T-helper 1 cell treated with Interleukin-12 subunit alpha and Interleukin-12 subunit beta and Interleukin-4 antibody, amounts not matched to agents 30 μg/mL and 1 μg/mL, for 36 hours (primary cell): ENCODE data around the gene UNC50.
"Not testable (repeated sequence)": the region's sequence is repeated elsewhere in the genome, so short reads cannot be mapped to it uniquely, and the experiment has no call there.

Experiments
- H3K27ac Mint-ChIP-seq: one replicate; pipeline ENCODE4 v1.8.0; 2021; ENCODE audit warnings: mild to moderate bottlenecking, mixed read lengths
- H3K27me3 Mint-ChIP-seq: one replicate; pipeline ENCODE4 v1.8.0; 2021; ENCODE audit warnings: low read depth, mixed read lengths
- H3K36me3 Mint-ChIP-seq: one replicate; pipeline ENCODE4 v1.8.0; 2021; ENCODE audit warnings: low read depth, mixed read lengths
- H3K4me1 Mint-ChIP-seq: one replicate; pipeline ENCODE4 v1.8.0; 2021; ENCODE audit warnings: low read depth, mixed read lengths
- H3K4me3 Mint-ChIP-seq: one replicate; pipeline ENCODE4 v1.8.0; 2021; ENCODE audit warnings: mild to moderate bottlenecking, moderate library complexity, mixed read lengths
- H3K9me3 Mint-ChIP-seq: one replicate; pipeline ENCODE4 v1.8.0; 2021; ENCODE audit warnings: mixed read lengths

UNC50 gene

DNA sequence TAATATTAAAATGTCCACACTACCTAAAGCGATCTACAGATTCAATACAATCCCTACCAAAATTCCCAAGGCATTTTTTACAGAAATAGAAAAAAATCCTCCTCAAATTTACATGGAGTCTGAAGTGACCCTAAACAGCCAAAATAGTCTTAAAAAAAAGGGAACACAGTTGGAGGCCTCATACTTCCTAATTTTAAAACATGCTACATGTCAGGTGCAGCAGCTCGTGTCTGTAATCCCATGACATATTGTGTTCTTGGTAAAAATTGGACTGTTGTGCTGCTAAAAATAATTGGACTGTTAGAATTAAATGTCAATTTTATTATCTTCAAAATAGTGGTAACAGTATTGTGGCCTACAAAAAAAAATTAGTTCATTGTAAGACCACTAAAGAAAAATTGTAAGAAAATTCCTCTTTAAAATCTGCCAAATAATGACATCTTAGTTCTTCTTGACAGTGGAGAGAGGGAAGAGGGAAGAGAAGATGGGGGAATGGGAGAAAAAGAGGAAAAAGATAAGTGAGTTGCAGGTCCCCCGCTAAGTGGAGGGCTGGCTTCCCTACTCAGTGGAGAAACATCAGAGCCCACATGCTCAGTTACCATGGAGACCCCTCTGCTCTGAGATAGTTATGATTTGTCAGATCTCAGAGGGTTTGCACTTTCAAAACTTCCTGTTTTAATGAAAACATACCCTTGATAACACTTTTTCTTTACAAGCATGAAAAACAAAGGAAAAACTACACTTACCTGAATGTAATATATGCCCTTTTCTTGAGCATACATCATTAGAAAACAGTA is 46.5 kb downstream of the UNC50 start:
- Mint-ChIP-seq H3K27ac (peak overlapping the region; percentile 37), H3K27me3 (no peaks in the 10 kb centered on the region), H3K36me3 (peaks cover 61% of the 10 kb centered on the region), H3K9me3 (peaks cover 14% of the 10 kb centered on the region), H3K4me1 (peaks cover 70% of the 10 kb centered on the region), H3K4me3 (peak overlapping the region; percentile 22)

DNA sequence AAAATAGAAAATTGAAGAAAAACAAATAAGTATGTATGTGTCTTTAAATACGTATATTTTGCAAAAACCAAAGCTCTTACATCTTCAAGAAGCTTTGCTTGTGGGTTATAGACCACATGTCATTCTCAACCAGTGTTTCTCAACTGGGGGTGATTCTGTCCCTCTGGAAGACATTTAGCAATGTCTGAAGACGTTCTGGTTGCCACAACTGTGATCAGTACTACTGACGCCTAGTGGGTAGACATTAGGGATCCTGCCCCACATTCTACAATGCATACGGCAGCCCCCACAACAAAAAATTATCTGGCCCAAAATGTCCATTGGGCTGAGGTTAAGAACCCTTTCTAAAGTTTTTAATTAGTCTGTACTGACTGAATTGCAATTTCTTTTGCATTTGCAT is 48.4 kb downstream of the UNC50 start:
- peaks cover 72% of the 10 kb centered on the region for H3K4me1 Mint-ChIP-seq
- peaks cover 59% of the 10 kb centered on the region for H3K36me3 Mint-ChIP-seq
- peaks cover 8% of the 10 kb centered on the region for H3K9me3 Mint-ChIP-seq

DNA sequence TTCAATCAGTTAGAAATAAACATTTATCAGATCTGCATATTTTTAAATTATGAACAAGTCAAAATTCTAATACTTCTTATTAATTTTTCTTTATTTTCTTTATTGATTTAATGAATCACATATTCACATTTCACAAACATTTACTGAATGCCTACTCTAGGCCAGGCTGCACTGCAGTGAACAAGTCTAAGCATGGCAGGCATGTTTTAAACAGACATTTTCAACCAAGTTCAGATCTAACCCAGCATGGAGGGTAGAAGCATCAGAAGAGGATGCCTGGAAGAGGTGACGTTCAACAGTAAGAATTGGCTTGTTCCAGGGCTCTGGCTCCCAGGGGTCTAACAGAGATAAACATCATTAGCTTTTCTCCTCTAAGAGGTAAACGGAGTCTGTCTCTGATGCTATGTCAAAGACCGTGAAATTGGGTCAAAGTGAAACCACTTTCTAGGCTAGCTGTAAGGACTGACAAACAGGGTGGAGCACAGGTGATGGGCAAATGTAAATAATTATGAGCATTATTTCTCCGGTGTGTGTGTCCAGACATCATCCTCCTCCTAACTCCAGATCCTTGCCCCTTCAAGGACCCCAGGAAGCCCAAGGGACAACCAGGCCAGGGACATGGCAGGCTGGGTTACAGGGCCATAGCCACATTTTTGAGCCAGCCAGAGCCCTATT is 50.6 kb downstream of the UNC50 start:
- Mint-ChIP-seq H3K4me1 (peaks cover 66% of the 10 kb centered on the region), H3K36me3 (peaks cover 52% of the 10 kb centered on the region), H3K27me3 (no peaks in the 10 kb centered on the region), H3K27ac (peak overlapping the region; percentile 88), H3K9me3 (peaks cover 8% of the 10 kb centered on the region), H3K4me3 (peak overlapping the region; percentile 78)

More for the DNA sequence above, 48.4 kb downstream of the UNC50 start:
- Mint-ChIP-seq H3K4me3 (peak overlapping the region; percentile 54), H3K27me3 (no peaks in the 10 kb centered on the region), H3K27ac (peak overlapping the region; percentile 67)

DNA sequence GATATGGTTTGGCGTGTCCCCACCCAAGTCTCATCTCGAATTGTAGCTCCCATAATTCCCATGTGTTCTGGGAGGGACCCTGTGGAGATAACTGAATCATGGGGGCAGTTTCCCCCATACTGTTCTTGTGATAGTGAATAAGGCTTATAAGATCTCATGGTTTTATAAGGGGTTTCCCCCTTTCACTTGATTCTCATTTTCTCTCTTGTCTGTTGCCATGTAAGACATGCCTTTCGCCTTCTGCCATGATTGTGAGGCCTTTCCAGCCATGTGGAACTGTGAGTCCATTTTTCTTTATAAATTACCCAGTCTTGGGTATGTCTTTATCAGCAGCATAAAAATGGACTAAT is 51.1 kb downstream of the UNC50 start:
- peak overlapping the region; percentile 78 for H3K4me3 Mint-ChIP-seq
- H3K36me3 Mint-ChIP-seq: peaks cover 47% of the 10 kb centered on the region

DNA sequence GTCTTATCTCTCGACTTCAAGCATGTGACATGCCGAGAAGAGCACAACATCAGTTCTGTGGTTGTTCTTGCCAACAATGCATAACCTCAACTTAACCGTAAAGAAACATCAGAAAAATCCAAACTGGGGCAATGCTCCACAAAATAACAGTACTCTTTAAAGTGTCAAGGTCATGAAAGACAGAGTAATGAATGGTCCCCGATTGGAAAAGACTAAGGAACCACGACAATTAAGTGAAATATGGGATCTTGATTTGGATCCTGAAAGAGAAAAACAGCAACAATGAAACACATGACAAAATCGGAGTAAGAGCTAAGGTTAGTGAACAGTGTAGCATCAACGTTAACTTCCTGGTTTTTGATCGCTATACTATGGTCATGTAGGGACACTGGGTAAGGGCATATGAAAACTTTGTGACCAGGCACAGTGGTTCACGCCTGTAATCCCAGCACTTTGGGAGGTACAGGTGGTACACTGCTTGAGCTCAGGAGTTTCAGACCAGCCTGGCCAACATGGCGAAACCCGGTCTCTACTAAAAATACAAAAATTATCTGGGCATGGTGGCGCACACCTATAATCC is 55.2 kb downstream of the UNC50 start:
- H3K4me1 Mint-ChIP-seq: peaks cover 60% of the 10 kb centered on the region
- no peaks in the 10 kb centered on the region for H3K27me3 Mint-ChIP-seq
- peaks cover 62% of the 10 kb centered on the region for H3K36me3 Mint-ChIP-seq
- H3K27ac Mint-ChIP-seq: peak overlapping the region; percentile 94
- peak overlapping the region; percentile 80 for H3K4me3 Mint-ChIP-seq
- peaks cover 28% of the 10 kb centered on the region for H3K9me3 Mint-ChIP-seq

More for the DNA sequence above, 51.1 kb downstream of the UNC50 start:
- H3K27me3 Mint-ChIP-seq, H3K9me3 Mint-ChIP-seq: not testable (repeated sequence)
- peaks cover 64% of the 10 kb centered on the region for H3K4me1 Mint-ChIP-seq
- H3K27ac Mint-ChIP-seq: peak overlapping the region; percentile 88

DNA sequence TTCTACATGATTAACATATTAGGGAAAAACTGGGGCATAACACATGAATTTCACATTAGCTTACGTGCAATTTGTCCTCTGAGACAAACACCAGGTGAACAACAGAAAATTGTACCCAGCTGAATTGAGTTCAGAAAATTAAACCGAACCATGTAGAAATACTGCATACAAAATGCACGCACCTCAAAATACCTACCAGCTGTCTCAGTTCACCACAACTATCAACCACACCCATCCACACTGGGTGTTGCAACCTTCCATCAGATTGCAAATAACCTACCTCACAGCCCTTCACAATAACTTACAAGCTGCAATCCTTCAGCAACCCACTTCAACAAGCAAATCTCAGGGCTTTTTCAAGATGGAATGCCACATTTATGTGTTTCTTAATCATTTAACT is 55.9 kb downstream of the UNC50 start:
- Mint-ChIP-seq H3K36me3 (peaks cover 66% of the 10 kb centered on the region), H3K27me3 (no peaks in the 10 kb centered on the region), H3K4me3 (peak overlapping the region; percentile 49), H3K27ac (peak overlapping the region; percentile 83), H3K4me1 (peaks cover 54% of the 10 kb centered on the region), H3K9me3 (peaks cover 28% of the 10 kb centered on the region)

DNA sequence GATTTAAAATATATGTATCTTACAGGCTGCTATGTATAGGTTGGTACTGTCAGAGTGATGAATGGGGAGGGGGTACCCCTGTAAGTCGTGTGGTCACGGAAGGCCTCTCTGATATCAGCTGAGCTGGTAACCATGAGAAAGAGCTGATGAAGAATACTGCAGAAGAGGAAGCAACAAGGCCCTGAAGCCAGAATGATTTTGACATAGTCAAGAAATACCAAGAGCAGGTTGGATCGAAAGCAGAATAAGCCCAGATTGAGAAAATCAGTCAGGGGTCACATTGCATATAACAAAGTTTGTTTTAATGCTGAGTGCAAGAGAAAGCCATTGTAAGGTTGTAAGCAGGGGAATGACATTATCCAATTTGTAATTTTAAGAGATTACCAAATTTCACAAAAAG is 57.3 kb downstream of the UNC50 start:
- Mint-ChIP-seq H3K36me3 (peaks cover 67% of the 10 kb centered on the region), H3K4me3 (peak overlapping the region; percentile 35), H3K9me3 (peaks cover 28% of the 10 kb centered on the region), H3K27me3 (no peaks in the 10 kb centered on the region), H3K27ac (peak overlapping the region; percentile 80), H3K4me1 (peaks cover 52% of the 10 kb centered on the region)
